SIG-M5 (cell line): Measurements from ENCODE around the gene ZBTB25.
A peak's percentile ranks its signal among the peaks of the same experiment; 100 is the strongest.

ENCODE experiments used
- DNase-seq: peaks from one replicate; lab custom pipeline; 2025; lab: John Stamatoyannopoulos, UW

The ZBTB25 gene

GRCh38 chr14:64516969-64517368 lies 13.3 kb upstream of the ZBTB25 start:
- DNase-seq: no peak

- no peak for DNase-seq
These were observed 11.4 kb upstream of the ZBTB25 start for GRCh38 chr14:64515053-64515452.

GRCh38 chr14:64513271-64513670 lies 9.6 kb upstream of the ZBTB25 start:
- no peak for DNase-seq

- DNase-seq: no peak
These were observed 7.4 kb upstream of the ZBTB25 start for GRCh38 chr14:64510825-64511671.

GRCh38 chr14:64509036-64509435 lies 5.4 kb upstream of the ZBTB25 start:
- no peak for DNase-seq

- DNase-seq: no peak
These were observed 4.7 kb upstream of the ZBTB25 start for GRCh38 chr14:64508215-64508776.

- no peak for DNase-seq
These were observed 3.9 kb upstream of the ZBTB25 start for GRCh38 chr14:64507376-64508156.

- DNase-seq: no peak
These were observed 3.1 kb upstream of the ZBTB25 start for GRCh38 chr14:64506721-64507120.

GRCh38 chr14:64504897-64505794 lies 1.5 kb upstream of the ZBTB25 start:
- peak; percentile 41 for DNase-seq

GRCh38 chr14:64504310-64504896 lies 765 bp upstream of the ZBTB25 start, which contains the start of gene ZBTB1:
TSS of gene ZBTB1 (plus strand) at chr14:64504770. CDS start at chr14:64521505, 16,735 bp downstream.
- peak; percentile 39 for DNase-seq

- no peak for DNase-seq
These were observed 678 bp downstream of the ZBTB25 start for GRCh38 chr14:64502887-64503433.

GRCh38 chr14:64502456-64502855 lies 1.2 kb downstream of the ZBTB25 start:
- no peak for DNase-seq

GRCh38 chr14:64501411-64502171 lies 2.0 kb downstream of the ZBTB25 start:
- no peak for DNase-seq

- DNase-seq: no peak
These were observed 3.5 kb downstream of the ZBTB25 start for GRCh38 chr14:64500088-64500487.

GRCh38 chr14:64496764-64497163 lies 6.9 kb downstream of the ZBTB25 start:
- no peak for DNase-seq

- DNase-seq: no peak
These were observed 8.4 kb downstream of the ZBTB25 start for GRCh38 chr14:64495252-64495651.

- DNase-seq: no peak
These were observed 10.2 kb downstream of the ZBTB25 start for GRCh38 chr14:64493455-64493854.

- DNase-seq: no peak
These were observed 12.0 kb downstream of the ZBTB25 start for GRCh38 chr14:64491637-64492036.

GRCh38 chr14:64488590-64489099 lies 15.0 kb downstream of the ZBTB25 start:
- DNase-seq: no peak

- DNase-seq: no peak
These were observed 24.9 kb downstream of the ZBTB25 start for GRCh38 chr14:64478634-64479250.
